GM19324 (cell line): ENCODE results near the gene HIF1AN.

Source experiments
- ATAC-seq: cut with Tn5 transposase; IDR thresholded peaks from one replicate; pipeline ENCODE4 v1.9.1; 2021; ENCODE audit warnings: mild to moderate bottlenecking, moderate library complexity; ENCODE audit not compliant: unreplicated experiment, low FRiP score

The HIF1AN gene

GRCh38 chr10:100535715-100536353 is at the start of gene HIF1AN:
TSS of gene HIF1AN (plus strand) at chr10:100535943. CDS start at chr10:100535959, 16 bp downstream.
- peak; percentile 97 for ATAC-seq

GRCh38 chr10:100487529-100487928 is 48.2 kb upstream of the HIF1AN start:
- ATAC-seq, result no peak

GRCh38 chr10:100489396-100489795 is 46.3 kb upstream of the HIF1AN start:
- no peak for ATAC-seq

DNA sequence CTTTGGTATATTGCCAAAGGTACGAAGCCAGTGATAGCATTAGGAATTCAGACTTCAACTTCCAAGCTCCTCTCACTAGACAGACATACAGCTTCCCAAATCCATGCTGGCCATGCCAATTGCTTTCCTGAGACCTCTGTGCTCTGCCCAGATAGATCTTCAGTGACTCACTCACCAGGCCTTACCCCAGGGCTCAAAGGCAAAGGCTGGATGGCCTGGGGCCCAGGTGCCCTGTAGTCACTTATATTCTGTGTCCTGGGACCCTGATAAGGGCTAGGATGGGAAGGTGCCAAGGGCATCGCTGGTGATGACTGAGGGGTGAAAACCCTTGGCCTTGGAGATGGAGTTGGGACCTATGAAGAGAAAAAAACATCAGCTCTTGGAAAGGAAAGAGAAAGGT is 45.2 kb upstream of the HIF1AN start:
- ATAC-seq, result no peak

GRCh38 chr10:100496567-100496966 is 39.2 kb upstream of the HIF1AN start:
- no peak for ATAC-seq

- no peak for ATAC-seq
Measured at GRCh38 chr10:100498059-100498458, 37.7 kb upstream of the HIF1AN start.

DNA sequence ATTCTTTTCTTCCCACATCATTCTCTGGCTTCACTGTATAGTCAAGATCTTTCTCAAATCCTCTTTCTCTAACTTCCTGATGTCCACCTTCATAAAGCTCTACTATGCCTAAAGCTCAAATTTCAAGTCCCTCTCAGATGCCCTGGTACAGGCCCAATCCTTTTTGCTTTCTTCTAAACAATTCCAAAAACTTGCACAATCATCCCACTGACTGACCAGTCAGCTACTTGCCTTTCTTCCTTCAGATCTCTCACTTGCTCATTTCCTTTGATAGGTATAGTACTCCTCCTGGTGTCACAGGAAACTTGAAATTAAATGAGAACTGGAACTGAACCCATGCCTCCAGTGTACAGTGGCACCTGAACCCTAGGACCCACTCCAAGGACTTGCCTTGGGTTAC is 34.3 kb upstream of the HIF1AN start:
- ATAC-seq, result no peak

DNA sequence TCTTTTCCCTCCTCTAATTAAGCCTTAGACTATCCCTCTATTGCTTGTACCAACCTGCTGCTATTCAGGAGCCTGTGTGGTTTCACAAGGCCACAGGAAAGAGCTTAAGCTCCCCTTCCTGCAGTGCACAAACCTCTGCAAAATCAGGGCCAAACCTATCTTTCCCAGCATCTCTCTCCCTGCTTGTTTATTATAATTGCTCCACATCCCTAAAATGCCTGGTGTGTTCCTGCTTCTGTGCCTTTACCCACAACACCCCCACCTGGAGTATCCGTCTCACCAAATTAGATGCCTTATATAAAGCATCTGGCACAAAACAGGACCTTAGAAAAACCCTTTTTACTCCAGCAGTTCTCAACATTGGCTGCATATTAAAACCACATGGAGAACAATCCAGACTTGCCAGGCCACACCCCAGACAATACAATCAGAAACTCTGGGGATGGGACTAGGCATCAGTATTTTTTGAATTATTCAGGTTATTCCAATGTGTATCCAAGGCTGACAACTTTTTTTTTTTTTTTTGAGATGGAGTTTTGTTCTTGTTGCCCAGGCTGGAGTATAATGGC is 32.7 kb upstream of the HIF1AN start:
- no peak for ATAC-seq

- ATAC-seq, result no peak
Measured at GRCh38 chr10:100504096-100504495, 31.6 kb upstream of the HIF1AN start.

- no peak for ATAC-seq
Measured at GRCh38 chr10:100505164-100505563, 30.6 kb upstream of the HIF1AN start.

GRCh38 chr10:100506596-100507356 is 29.0 kb upstream of the HIF1AN start:
- ATAC-seq, result no peak

- no peak for ATAC-seq
Measured at GRCh38 chr10:100507357-100507732, 28.4 kb upstream of the HIF1AN start.

DNA sequence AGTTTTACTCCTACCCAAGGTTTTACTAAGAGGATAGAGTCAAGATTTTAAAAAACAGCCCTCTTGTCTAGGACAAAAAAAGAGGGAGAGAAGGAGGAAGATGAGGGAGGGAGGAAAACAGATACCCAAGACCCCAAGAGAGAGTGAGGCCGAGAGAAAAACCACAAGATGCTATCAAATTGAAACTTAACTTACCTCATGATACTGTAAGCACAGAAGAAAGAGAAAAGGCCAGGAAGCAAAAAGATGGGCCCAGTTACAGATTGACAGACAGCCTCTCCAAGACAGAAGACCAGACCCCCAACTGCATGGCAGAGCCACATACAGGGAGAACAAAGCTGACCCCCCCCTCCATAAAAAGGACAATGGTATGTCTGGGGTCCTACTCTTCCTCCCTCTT is 27.5 kb upstream of the HIF1AN start:
- ATAC-seq, result no peak

DNA sequence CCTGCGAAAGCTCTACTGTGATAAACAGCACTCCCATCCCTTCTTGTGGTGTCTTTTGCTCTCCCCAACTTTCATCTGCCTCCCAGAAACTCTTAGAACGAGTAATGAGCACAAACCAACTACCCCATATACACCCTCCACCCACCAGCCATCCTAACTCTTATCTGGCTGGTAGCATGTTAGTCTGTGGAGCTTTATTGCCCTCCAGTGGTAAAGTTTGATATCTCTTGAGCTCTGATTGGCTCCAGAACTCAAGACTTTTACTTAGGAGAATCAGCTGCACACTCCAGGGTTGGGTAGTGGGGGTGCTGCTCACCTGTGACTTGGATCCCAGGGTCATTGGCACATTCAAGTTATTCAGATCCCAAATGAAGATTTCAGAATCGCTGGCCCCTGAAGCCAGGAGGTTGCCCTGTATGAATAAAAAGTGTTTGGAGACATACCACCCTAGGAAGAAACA is 27.0 kb upstream of the HIF1AN start:
- no peak for ATAC-seq

DNA sequence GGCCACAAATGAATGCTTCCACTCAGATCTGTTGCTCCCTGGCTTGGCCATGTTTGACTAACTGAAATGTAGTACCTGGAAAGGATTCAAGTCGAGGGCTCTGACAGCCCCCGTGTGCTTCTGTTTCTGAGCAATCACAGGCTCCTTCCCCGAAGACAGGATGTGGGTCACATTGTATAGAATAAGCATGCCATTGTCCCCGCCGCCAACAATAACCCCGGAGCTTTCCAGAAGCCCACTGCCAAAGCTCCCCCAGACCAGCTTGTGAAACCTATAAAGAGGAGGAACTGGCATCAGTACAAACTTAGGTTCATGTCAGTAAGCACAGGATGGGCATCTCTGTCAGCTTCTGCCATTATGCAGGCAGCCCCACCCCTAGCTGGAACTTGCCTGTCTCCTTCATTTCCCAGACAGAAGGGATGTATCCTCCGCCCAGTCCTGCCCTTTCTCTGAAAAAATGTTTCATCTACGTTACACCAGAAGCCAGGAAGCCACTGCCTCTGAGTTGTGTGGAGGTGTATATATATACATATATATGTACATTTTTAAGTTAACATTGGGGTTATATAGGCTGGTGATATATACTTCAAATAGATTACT is 26.4 kb upstream of the HIF1AN start:
- no peak for ATAC-seq

- no peak for ATAC-seq
Measured at GRCh38 chr10:100510533-100511308, 25.0 kb upstream of the HIF1AN start.

GRCh38 chr10:100515612-100516011 is 20.1 kb upstream of the HIF1AN start:
- ATAC-seq, result no peak

GRCh38 chr10:100516847-100517246 is 18.9 kb upstream of the HIF1AN start:
- no peak for ATAC-seq

GRCh38 chr10:100518761-100519241 is 16.9 kb upstream of the HIF1AN start:
- no peak for ATAC-seq

DNA sequence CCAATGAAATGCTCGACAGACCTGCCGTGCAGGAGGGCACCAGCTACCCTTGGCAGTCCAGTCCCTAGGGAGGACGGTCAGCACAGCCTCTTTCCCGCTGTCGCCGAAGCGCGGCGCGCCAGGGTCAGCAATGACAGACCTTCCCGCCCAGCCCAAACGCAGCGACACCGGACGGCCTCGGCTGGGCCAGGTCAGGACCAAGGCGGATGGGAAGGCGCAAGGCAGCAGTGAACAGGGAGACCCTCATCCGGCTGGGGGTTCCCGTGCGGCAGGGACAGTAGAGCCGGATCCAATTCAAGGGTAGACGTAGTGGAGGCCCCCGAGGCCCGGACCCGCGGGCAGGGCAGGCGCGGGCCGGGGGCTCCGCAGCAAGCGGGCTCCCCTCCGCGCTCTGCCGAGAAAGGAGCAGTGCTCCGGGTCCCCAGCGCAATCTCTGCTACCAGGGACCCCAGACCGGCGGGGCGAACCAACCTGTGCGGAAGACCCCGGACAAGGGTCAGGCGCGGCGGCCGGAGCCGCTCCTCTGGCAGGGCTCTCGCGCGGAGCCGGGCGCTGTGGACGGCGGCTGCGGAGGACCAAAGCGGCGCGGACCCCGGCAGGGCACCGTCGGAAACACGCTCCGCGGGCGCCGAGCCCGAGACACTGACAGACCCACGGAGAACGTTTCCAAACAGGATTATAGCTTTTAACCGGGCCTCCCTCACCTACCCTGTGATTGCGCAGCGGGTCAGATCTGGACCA is 16.3 kb upstream of the HIF1AN start, which contains the start of gene SEC31B:
SEC31B (minus strand) TSS at position 551 of the 741 bp plus-strand sequence. CDS start 2,909 bp downstream, outside the sequence.
- no peak for ATAC-seq
